NCI-H226 (cell line): ENCODE data around the gene POU3F1.

Experiments
- DNase-seq: peaks from one replicate; pipeline ENCODE4 v3.0.0-alpha.2; 2015

POU3F1 gene

DNA sequence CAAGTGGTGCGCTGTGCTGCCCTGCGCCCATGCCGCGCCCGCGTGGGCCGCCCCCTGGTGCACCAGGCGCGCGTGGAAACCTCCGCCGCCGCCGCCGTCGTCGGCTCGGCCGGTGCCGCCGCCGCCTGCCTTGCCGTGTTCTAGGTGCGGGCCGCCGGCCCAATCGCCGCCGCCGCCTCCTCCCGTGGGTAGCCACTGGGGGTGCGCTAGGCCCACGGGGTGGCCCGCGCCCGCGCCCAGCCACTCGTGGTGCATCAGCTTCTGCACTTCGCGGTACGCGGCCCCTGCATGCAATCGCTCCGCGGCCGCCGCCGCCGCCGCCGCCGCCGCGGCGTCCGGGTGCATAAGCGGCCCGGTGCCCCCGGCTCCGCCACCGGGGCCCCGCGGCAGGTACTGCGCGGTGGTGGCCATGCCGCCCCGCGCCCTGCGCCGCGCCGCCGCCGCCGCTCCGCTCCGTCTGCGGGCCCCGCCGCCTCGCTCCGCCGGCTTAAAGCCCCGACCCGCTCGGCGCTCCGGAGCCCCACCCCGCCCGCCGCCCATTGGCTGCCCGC, at the start of gene POU3F1:
Gene POU3F1, minus strand, starts transcription at position 461 of the 551 bp plus-strand sequence. Its CDS starts 50 bp downstream, at position 411.
- DNase-seq: no peak

DNA sequence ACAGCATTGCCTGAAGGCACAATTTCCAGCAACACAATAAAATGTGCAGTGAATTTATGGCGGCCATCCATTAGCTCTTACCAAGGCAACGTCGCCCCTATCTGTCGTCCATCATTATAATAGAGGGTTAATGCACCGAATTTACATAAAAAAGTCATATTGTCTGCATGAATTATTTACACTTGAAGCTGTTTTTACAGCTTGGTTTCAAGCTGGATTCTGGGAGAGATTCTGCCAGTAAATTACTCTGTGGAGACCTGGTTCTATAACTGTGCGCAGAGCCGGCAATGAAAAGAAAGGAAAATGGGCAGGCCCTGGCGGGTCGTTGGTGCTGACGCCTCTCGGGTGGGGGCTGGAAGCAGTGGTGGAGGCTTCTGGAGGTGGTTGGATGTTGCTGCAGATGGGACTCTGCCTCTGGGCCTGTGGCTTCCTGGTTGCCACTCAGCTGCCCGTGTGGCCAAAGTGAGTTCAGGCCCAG, 48.9 kb upstream of the POU3F1 start:
- no peak for DNase-seq

DNA sequence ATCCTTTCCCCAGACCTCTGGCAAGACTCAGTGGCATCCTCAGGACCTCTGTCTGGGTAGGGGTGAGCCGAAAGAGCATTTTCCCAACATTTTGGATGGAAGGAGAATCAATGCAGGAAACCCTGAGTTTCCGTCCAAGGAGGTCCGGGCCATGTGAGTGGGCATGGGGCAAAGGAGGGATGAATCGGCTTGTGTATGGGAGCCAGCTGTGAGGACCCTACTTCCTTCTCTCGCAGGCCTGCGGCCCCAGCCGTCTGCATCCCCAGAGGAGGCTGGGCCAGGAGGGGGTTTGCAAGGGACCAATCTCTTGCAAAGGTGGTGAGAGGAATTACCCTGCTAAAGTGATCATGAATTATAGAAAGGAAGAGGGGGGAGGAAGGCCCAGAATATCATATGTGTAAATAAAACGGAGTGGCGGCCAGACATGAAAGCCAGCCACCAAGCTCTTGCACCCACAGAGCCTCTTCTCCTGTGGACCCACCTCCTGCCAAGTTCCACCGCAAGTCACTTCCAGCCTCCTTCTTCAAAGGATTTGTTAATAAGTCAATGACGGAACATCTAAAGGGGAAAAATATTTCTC, 48.2 kb upstream of the POU3F1 start:
- no peak for DNase-seq

- DNase-seq: no peak
Observed at GRCh38 chr1:38093569-38094520, 47.3 kb upstream of the POU3F1 start.

GRCh38 chr1:38092256-38092655, 45.7 kb upstream of the POU3F1 start:
- no peak for DNase-seq

GRCh38 chr1:38090796-38091195, 44.2 kb upstream of the POU3F1 start:
- DNase-seq: no peak

DNA sequence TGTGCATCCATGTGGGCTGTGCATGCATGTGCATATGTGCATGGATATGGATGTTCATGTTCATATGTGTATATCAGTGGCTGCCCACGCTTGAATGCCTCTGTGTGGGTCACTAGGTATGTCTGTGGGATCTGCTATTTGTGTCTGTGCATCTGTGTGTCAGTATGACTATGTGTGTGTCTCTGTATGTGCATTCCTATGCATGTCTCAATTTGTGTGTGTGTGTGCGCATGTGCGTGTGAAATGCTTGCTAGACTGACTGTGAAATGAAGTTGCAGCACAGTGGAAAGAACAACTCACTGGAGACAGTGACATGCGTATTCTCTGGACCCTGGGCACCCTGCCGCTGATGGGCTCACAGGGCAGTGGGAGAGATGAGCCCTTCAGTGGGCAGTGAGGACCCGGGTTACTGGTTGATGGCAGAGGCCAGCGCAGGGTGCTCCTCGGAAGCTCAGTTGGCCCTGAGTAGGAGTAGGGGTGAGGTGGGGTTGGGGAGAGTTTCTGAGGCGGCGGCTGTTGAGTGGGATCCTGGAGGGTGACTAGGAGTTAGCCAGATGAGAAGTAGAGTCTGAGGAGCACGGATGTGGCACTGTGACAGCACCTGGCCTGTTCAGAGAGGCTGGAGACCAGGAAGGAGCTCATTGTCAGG, 43.2 kb upstream of the POU3F1 start:
- DNase-seq: no peak

GRCh38 chr1:38088791-38089190, 42.2 kb upstream of the POU3F1 start:
- DNase-seq: no peak

- no peak for DNase-seq
Observed at GRCh38 chr1:38088366-38088765, 41.8 kb upstream of the POU3F1 start.

- no peak for DNase-seq
Observed at GRCh38 chr1:38087676-38088075, 41.1 kb upstream of the POU3F1 start.

GRCh38 chr1:38085666-38086330, 39.2 kb upstream of the POU3F1 start:
- no peak for DNase-seq

DNA sequence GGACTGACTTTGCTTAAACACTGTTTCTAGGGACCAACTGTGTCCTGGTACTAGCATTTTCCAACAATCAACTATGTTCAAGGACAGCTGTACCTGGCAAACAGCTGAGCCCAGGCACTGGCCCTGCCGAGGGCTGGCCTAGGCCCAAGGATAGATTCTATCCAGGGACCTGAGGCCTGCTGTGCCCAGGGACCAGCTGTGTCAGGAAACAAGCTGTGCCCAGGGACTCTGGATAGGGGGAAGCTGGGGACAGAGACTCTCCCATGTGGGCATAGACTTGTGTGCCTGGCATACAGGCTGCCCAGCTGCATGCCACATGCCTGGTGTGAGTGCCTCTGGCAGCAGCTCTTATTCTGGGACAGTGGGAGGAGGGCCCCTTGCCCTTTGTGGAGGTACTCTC, 38.1 kb upstream of the POU3F1 start:
- no peak for DNase-seq

DNA sequence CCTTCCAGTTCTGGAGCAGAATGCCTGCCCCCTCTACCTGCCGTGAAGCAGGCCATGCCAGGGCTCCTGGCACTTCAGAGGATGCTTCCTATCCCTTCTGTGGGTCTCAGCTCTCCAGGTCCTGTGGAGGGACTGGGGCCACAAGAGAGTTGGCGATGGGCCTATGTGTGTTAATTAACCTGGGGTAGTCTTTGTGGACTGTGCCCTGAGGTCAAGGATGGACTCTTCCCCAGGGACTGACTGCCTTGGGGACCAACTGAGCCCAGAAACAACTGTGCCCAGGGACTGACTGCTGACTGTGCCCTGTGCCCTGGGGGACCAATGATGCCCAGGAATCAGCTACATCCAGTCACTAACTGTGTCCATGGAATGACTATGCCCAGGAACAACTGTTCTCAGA, 37.5 kb upstream of the POU3F1 start:
- no peak for DNase-seq

- DNase-seq: no peak
Observed at GRCh38 chr1:38083541-38083940, 36.9 kb upstream of the POU3F1 start.

DNA sequence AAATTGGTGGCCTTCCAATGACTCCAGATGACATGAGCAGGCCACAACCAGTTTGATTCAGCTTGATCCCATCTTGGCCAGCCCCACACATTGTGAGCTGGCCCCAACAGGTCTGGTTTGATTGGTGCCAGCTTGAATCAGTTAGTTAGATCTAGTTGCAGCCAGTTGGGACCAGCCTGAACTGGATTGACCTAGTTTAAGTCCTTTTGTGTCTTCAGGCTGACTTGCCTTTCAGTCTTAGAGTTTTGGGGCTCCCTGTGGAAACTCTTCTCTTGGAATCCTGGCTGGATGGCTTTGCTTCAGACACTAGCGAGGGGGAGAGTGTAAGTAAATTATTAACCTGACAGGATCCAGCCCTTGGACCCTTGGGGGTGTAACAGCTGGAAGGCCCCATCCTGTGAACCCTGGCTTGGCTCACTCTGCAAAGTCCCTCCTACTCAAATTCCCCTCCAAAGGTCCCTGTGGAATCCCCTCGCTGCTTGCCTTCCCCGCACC, 36.2 kb upstream of the POU3F1 start:
- DNase-seq: no peak

GRCh38 chr1:38079019-38079418, 32.4 kb upstream of the POU3F1 start:
- DNase-seq: no peak

GRCh38 chr1:38077523-38078147, 31.0 kb upstream of the POU3F1 start:
- DNase-seq: no peak

- no peak for DNase-seq
Observed at GRCh38 chr1:38076455-38076854, 29.9 kb upstream of the POU3F1 start.

DNA sequence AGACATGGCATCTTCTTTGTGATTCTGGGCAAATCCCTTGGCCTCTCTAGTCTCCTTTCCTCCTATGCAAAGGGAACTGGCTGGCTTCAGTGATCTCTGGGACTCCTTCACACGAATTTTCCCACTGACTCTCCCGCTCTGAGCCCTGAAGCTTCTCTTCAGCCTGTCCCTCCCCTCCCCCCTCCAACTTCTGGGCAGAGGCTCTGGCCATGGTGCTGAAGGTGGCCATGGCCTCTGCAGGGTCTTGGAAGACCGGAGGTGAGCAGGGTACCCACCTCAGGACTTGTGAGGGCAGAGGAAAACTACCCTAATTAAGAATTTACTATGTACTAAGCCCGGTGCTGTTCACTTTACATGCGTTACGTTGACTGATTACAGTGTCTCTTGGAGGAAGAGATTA, 29.4 kb upstream of the POU3F1 start:
- DNase-seq: no peak

- DNase-seq: no peak
Observed at GRCh38 chr1:38075191-38075590, 28.6 kb upstream of the POU3F1 start.

DNA sequence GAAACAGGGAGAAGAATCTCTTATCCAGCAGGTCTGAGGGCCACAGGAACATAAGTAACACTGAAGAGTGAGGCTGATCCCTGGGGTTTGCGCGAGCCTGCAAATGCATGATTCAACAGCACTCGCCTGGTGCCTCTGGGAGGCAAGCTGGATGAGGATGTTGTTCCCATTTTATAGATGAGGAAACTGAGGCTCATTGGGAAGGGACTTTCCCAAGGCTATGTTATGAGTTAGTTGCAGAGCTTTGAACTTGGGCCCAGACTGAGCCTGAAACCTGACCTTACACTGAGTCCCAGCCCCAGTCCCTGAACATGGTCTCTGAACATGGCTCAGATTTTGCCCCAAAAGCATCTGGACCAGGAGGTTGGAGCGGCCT, 27.7 kb upstream of the POU3F1 start:
- DNase-seq: no peak
